Subcutaneous abdominal adipose tissue (tissue), 5 donors: ENCODE results near the gene DCPS.
"Not testable (repeated sequence)": the region's sequence is repeated elsewhere in the genome, so short reads cannot be mapped to it uniquely, and the experiment has no call there.

Experiments
- H3K27ac ChIP-seq: one replicate; pipeline ENCODE4 v1.7.0; 2013; ENCODE audit warnings: low read depth, mild to moderate bottlenecking, inconsistent platforms, low read length, moderate library complexity
- H3K27me3 ChIP-seq, 5 donors: one replicate each; pipeline ENCODE4 v1.7.0; 2013; ENCODE audit warnings: low read length in 5 of 5, inconsistent platforms in 1 of 5; ENCODE audit not compliant: control insufficient read depth in 5 of 5, insufficient read depth in 4 of 5
- H3K36me3 ChIP-seq, 5 donors: one replicate each; pipeline ENCODE4 v1.7.0; 2013; ENCODE audit warnings: low read length in 5 of 5; ENCODE audit not compliant: control insufficient read depth in 5 of 5, insufficient read depth in 5 of 5
- H3K4me1 ChIP-seq, 5 donors: one replicate each; pipeline ENCODE4 v1.7.0; 2013; ENCODE audit warnings: low read length in 5 of 5, mild to moderate bottlenecking in 3 of 5, moderate library complexity in 1 of 5; ENCODE audit not compliant: control insufficient read depth in 5 of 5, insufficient read depth in 5 of 5
- H3K4me3 ChIP-seq, 5 donors: one replicate each; pipeline ENCODE4 v1.7.0; 2013; ENCODE audit warnings: low read length in 5 of 5, low read depth in 1 of 5
- H3K9ac ChIP-seq, 5 donors: one replicate each; pipeline ENCODE4 v1.7.0; 2013; ENCODE audit warnings: low read length in 5 of 5, mild to moderate bottlenecking in 4 of 5, moderate library complexity in 3 of 5
- H3K9me3 ChIP-seq, 5 donors: one replicate each; pipeline ENCODE4 v1.7.0; 2013; ENCODE audit warnings: low read length in 5 of 5; ENCODE audit not compliant: control insufficient read depth in 5 of 5
- donor health status: healthy.
- donor health status: healthy.
- donor health status: healthy.
- donor health status: healthy.
- donor health status: healthy.

DCPS gene

DNA sequence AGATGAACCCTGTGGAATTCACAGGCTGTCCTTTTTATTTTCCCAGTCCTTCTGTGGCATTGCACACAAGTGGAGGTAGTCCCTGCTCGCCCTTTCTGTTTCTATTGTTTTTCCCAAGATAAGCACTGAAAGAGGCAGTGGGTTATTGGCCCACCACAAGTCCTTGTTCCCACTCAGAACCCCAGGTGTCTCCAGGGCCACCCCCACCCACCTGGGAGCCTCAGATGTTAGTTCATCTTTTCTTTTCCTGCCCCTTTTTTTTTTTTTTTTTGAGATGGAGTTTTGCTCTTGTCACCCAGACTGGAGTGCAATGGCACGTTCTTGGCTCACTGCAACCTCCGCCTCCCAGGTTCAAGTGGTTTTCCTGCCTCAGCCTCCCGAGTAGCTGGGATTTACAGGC, 4.9 kb downstream of the DCPS start:
- not testable (repeated sequence) for H3K27ac ChIP-seq, H3K4me3 ChIP-seq, H3K9me3 ChIP-seq, H3K9ac ChIP-seq, H3K27me3 ChIP-seq
- Histone ChIP-seq H3K36me3 (peaks cover 0 to 17% (median 8%) of the 10 kb centered on the region in 5 donors), H3K4me1 (peaks cover 6 to 31% (median 18%) of the 10 kb centered on the region in 5 donors)

DNA sequence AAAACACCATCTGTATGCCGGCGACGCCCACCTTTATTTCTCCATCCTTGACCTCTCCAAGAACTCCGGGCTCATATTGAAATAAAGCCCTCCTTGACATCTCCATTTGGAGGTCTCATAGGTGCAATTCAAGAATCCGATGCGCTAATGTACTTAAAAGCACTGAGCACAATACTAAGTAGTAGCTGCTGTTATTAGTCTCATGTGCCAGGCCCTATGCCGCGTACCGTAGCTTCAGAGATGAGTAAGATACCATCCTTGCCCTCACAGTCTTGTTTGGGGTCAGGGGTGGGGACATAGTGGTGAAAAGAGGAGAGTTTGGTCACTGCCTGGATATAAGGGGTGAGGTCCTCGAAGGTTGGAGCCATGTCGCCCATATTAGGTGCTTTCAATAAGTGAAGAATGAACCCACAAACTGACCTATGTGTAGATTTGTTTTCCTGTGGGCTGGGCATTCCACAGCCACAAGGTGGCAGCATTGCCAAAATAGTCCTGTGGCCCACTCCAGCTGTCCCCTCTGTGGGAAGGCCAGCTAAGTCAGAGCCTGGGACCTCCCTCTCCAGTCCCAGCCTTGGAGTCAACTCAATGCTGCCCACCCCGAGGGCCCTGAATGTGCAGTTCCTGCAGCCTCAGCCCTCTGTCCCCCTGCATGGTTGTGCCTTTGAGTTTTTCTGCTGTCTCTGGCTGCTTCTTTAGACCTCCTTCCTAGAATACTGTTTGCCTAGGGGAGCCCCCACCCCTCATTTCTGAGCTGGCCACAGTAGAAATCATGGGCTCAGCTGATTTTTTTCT, 6.5 kb downstream of the DCPS start:
- Histone ChIP-seq H3K27ac (no peak overlapping the region), H3K36me3 (peaks cover 0 to 17% (median 8%) of the 10 kb centered on the region in 5 donors), H3K9me3 (no peaks in the 10 kb centered on the region), H3K9ac (no peak overlapping the region), H3K27me3 (no peaks in the 10 kb centered on the region), H3K4me1 (peaks cover 0 to 20% (median 10%) of the 10 kb centered on the region in 5 donors), H3K4me3 (no peak overlapping the region)

DNA sequence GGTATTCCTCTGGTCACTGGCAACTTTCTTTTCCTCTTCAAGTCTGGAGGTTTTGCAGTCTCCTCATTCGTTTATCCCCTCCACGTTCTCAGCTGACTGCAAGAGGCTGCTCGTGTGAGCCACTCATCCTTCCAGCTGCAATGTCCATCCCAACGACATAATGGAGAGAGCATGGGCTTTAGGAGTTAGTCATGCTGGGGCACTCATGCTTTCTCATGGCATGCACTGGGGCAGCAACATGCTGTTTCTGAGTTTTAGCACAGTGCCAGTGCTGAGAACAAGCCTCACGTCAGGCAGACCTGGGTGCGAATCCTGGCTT, 7.1 kb downstream of the DCPS start:
- Histone ChIP-seq H3K9me3 (no peaks in the 10 kb centered on the region), H3K4me3 (no peak overlapping the region), H3K4me1 (peaks cover 0 to 20% (median 10%) of the 10 kb centered on the region in 5 donors), H3K27me3 (no peaks in the 10 kb centered on the region), H3K9ac (no peak overlapping the region), H3K27ac (peak overlapping the region; percentile 6), H3K36me3 (peaks cover 0 to 17% (median 8%) of the 10 kb centered on the region in 5 donors)

DNA sequence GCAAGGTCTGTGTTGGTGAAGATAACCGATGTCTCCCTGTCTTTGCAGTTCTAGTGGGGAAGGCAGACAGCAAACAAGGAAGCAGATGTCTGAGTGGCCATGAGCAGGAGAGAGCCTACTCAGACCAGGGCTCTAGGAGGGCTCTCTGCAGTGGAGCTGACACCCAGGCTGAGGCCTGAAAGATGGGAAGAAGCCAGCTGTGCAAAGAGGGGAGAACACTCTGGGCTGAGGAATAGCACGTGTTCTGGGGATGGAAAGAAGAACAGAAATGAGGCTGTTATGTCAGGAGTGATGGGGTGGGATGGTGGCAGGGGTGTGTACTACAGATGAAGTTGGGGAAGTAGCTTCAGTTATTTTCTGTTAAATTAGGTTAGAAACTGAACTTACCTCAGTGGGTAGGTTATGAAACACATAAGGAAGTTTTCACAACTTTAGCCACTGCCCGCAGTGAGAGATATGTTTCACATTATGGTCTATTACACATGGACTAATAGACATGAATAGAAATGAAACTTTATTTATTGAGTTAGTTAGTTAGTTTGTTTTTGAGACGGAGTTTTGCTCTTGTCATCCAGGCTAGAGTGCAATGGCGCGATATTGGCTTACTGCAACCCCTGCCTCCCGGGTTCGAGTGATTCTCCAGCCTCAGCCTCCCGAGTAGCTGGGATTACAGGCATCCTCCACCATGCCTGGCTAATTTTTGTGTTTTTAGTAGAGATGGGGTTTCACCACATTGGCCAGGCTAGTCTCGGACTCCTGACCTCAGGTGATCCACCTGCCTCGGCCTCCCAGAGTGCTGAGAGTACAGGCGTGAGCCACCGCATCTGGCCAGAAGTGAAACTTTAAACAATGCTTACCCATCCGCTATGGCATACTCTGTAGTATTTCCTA, 7.8 kb downstream of the DCPS start:
- no peak overlapping the region for H3K9ac ChIP-seq
- no peaks in the 10 kb centered on the region for H3K9me3 ChIP-seq
- peaks cover 0 to 17% (median 6%) of the 10 kb centered on the region in 5 donors for H3K36me3 ChIP-seq
- no peaks in the 10 kb centered on the region for H3K27me3 ChIP-seq
- no peak overlapping the region for H3K4me3 ChIP-seq
- H3K27ac ChIP-seq: peak overlapping the region; percentile 6
- H3K4me1 ChIP-seq: peaks cover 0 to 20% (median 10%) of the 10 kb centered on the region in 5 donors

DNA sequence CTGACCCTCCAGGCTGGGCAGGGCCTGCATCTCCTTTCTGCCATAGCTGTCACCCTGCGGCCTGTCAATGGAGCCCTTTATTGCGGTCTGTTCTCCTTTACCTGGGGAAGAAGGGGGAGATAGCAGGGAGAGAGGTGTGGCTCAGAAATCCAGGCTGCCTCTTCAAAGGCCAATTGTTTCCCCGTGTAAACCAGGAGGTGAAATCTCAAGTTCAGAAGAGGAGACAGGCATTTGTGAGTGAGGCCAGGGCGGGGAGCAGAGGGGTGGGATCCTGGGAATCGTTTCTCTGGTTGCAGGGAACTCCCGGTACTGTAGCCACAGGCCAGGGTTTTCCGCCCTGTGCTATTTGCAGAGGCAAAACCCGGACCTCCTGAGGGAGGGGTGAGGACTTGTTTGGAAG, 9.1 kb downstream of the DCPS start:
- no peak overlapping the region for H3K4me3 ChIP-seq
- no peaks in the 10 kb centered on the region for H3K27me3 ChIP-seq
- no peak overlapping the region for H3K27ac ChIP-seq
- peaks cover 0 to 17% (median 5%) of the 10 kb centered on the region in 5 donors for H3K36me3 ChIP-seq
- peaks cover 4 to 30% (median 17%) of the 10 kb centered on the region in 5 donors for H3K4me1 ChIP-seq
- H3K9ac ChIP-seq: peak overlapping the region in 1 of 5 donors; percentile 3
- no peaks in the 10 kb centered on the region for H3K9me3 ChIP-seq

DNA sequence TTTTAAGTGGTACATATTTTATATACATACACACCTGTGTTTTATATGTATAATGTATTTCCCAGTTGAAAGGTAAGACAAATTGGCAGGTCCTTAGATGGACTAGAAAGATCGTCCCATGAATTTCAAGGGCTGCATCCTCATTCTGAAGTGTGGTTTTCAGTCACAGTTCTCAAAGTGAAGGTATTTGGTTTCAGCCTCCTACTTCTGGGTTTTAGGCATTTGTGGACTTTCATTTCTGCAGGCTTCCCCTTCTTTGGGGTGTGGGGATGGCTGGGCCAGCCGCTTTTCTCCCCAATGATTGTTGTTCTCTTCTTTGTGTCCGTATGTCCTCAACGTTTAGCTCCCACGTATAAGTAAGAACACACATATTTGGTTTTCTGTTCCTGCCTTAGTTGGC, 10.0 kb downstream of the DCPS start:
- no peaks in the 10 kb centered on the region for H3K27me3 ChIP-seq
- H3K9ac ChIP-seq: no peak overlapping the region
- H3K27ac ChIP-seq: no peak overlapping the region
- peaks cover 0 to 9% (median 2%) of the 10 kb centered on the region in 5 donors for H3K36me3 ChIP-seq
- no peak overlapping the region for H3K4me3 ChIP-seq
- no peaks in the 10 kb centered on the region for H3K9me3 ChIP-seq
- H3K4me1 ChIP-seq: peaks cover 8 to 38% (median 26%) of the 10 kb centered on the region in 5 donors

DNA sequence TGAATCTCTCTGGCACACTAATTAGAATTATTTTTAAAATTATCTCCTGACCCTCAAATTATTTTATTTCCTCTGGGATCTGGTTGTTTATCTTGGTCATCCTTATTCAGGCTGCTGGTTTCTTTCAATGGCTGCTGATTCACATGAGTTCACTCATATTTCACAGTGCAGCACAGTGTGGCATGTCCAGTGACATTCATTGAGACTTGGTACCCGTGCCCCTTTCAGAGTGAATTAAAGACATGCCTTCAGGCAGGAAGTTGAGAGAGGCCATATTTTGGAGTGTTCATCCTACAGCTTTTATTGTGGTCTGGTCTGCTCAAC, 13.5 kb downstream of the DCPS start:
- no peaks in the 10 kb centered on the region for H3K9me3 ChIP-seq
- peaks cover 0 to 3% (median 0%) of the 10 kb centered on the region in 5 donors for H3K36me3 ChIP-seq
- peak overlapping the region in 2 of 5 donors; percentile 74 to 83 for H3K9ac ChIP-seq
- peak overlapping the region; percentile 82 for H3K27ac ChIP-seq
- H3K27me3 ChIP-seq: no peaks in the 10 kb centered on the region
- H3K4me3 ChIP-seq: peak overlapping the region in 3 of 5 donors; percentile 51 to 72 (median 53)
- peaks cover 12 to 30% (median 25%) of the 10 kb centered on the region in 5 donors for H3K4me1 ChIP-seq

DNA sequence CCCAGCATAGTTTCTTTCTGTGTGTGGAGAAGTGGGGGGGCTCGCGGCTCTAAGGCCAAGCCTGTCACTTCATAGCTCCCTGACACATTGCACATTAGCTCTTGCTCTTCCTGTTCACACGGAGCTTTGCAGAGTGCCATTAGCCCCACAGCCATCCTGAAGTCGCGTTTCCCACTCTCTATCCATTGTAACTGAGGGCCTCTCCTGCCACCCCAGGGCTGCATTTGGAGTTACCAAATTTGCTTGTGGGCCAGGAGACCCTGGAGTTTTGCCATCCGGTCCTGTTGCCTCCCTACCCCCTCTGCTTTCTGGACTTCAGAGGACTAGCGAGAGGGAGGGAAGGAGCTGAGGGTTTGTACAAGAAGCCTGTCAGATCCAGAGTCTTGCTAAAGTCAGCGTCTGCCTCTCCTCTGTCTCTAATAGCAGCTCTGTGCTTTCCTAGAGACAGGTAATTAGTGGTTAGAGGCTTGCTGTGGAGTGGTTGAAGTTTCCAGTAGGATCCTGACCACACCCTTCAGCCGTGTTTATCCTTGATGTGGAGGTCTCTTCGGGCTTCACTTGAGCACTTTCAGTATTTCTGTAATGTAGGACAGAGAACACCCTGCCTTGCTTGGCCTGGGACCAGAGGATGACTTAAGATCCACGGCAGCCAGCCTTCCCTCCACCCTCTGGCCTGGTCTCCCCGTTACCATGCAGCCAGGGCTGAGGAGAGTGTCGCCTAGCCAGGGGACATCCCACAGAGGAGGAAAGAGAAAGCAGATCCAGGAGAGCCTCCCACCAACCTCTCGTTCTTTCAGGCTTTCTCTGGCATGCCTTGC, 14.1 kb downstream of the DCPS start:
- Histone ChIP-seq H3K27me3 (no peaks in the 10 kb centered on the region), H3K9ac (peak overlapping the region in 4 of 5 donors; percentile 53 to 83 (median 65)), H3K4me1 (peaks cover 12 to 27% (median 25%) of the 10 kb centered on the region in 5 donors), H3K4me3 (peak overlapping the region; percentile 23 to 72 (median 51)), H3K9me3 (no peaks in the 10 kb centered on the region), H3K36me3 (peaks cover 0 to 2% (median 0%) of the 10 kb centered on the region in 5 donors), H3K27ac (peak overlapping the region; percentile 82)

DNA sequence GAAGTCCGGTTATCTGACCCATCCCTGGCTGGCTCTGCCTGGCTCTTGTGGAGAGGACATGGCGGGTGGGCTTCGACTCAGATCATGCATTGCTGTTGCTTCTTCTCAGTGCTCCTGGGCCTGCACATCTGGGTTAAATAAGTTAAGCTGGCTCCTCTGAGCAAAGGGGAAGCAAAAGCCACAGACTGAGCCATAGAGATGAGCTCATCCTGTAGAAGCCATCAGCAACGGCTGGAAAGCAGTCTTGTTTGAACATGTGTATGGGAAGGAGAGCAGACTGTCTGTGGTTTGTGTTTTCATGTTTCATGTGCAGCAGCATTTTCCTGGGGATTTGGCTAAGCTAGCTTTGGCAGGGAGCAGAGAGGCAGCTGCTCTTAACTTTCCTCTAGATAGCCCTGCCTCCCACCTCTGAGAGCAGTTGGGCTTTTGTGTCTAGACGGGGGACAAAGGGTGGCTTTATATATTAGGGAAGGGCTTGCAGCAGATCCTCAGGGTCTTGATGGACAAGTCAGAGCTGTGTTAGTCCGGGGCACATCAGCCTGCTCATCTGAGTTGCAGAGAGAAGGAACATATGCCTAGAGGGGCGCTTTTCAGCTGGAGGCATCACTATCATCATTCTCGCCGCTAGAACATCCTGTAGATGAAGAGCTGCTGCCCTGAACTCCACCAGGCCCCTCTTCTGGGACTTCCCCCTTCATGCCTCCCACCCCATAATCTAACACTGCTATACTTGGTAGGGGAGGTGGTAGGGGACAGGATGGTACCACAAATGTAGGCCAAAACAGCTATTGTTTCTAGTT, 14.9 kb downstream of the DCPS start:
- H3K4me3 ChIP-seq: peak overlapping the region; percentile 23 to 72 (median 51)
- peak overlapping the region; percentile 82 for H3K27ac ChIP-seq
- no peaks in the 10 kb centered on the region for H3K27me3 ChIP-seq
- H3K36me3 ChIP-seq: peaks cover 0 to 2% (median 0%) of the 10 kb centered on the region in 5 donors
- peaks cover 12 to 27% (median 25%) of the 10 kb centered on the region in 5 donors for H3K4me1 ChIP-seq
- no peaks in the 10 kb centered on the region for H3K9me3 ChIP-seq
- peak overlapping the region in 3 of 5 donors; percentile 40 to 83 (median 56) for H3K9ac ChIP-seq
